Stimulated activated naive CD8-positive, alpha-beta T cell treated with anti-CD3 and anti-CD28 coated beads, Interleukin-15, Interleukin-2, amounts not matched to agents 100 U/mL and 50 U/mL, for 24 hours (primary cell): ENCODE measurements around the gene NDOR1.
"Not testable (repeated sequence)": the region's sequence is repeated elsewhere in the genome, so short reads cannot be mapped to it uniquely, and the experiment has no call there.

Experiments used
- ATAC-seq: fragments of 150-1000 bp; cut with Tn5 transposase; one replicate; pipeline ENCODE4 v1.10.0; 2021
- DNase-seq: peaks from one replicate; pipeline ENCODE4 v3.0.0; 2021

Gene NDOR1

GRCh38 chr9:137244486-137245449 lies 39.3 kb downstream of the NDOR1 start:
- no peak for ATAC-seq
- DNase-seq, result no peak

GRCh38 chr9:137245450-137246421 lies 40.2 kb downstream of the NDOR1 start:
- no peak for DNase-seq
- no peak for ATAC-seq

GRCh38 chr9:137247135-137247915 lies 41.8 kb downstream of the NDOR1 start:
- ATAC-seq, result no peak
- no peak for DNase-seq

GRCh38 chr9:137247916-137248175 lies 42.3 kb downstream of the NDOR1 start:
- DNase-seq, result no peak

GRCh38 chr9:137250329-137251193 lies 45.1 kb downstream of the NDOR1 start:
- ATAC-seq, result no peak
- no peak for DNase-seq

More at GRCh38 chr9:137247916-137248175, 42.3 kb downstream of the NDOR1 start:
- no peak for ATAC-seq

- ATAC-seq, result no peak
- DNase-seq, result no peak
These were observed 45.6 kb downstream of the NDOR1 start, which contains the start of gene STPG3 for GRCh38 chr9:137251194-137251461. Gene STPG3, plus strand, starts transcription at chr9:137251286. Its CDS starts 1 bp downstream, at chr9:137251287.

- ATAC-seq (no peak), DNase-seq (no peak)
These were observed 46.2 kb downstream of the NDOR1 start for GRCh38 chr9:137251490-137252268.

GRCh38 chr9:137252555-137253506 lies 47.3 kb downstream of the NDOR1 start:
- ATAC-seq (no peak), DNase-seq (no peak)

GRCh38 chr9:137253717-137254623 lies 48.5 kb downstream of the NDOR1 start:
- DNase-seq, result no peak
- no peak for ATAC-seq

- peak; percentile 99 for DNase-seq
- ATAC-seq, result peak; percentile 91
These were observed 49.3 kb downstream of the NDOR1 start, which contains the start of gene NELFB for GRCh38 chr9:137254624-137255447. Gene NELFB, plus strand, starts transcription at chr9:137255327.

GRCh38 chr9:137255448-137256114 lies 50.1 kb downstream of the NDOR1 start:
- DNase-seq, result no peak
- peak; percentile 36 for ATAC-seq

- DNase-seq, result no peak
- no peak for ATAC-seq
These were observed 50.9 kb downstream of the NDOR1 start for GRCh38 chr9:137256362-137256761.

GRCh38 chr9:137256856-137257255 lies 51.4 kb downstream of the NDOR1 start:
- no peak for ATAC-seq
- no peak for DNase-seq

- not testable (repeated sequence) for DNase-seq, ATAC-seq
These were observed 56.8 kb downstream of the NDOR1 start for GRCh38 chr9:137262173-137262908.

GRCh38 chr9:137262909-137263285 lies 57.4 kb downstream of the NDOR1 start:
- ATAC-seq (no peak), DNase-seq (no peak)

- DNase-seq, result no peak
- no peak for ATAC-seq
These were observed 58.0 kb downstream of the NDOR1 start for GRCh38 chr9:137263506-137263905.
